ENCODE measurements around the gene DLGAP4. TPM values are rescaled to one million over a fixed set of nuclear protein-coding genes. Genes with fewer than 3 reads are reported as not detected.

Gene DLGAP4
- total and polyA plus RNA-seq, 2 of the 8 experiments (the other 6 are each of a cell fraction or from before 2014, with no cell fraction given): 41.2 to 57.2 TPM

GRCh38 chr20:36569847-36570429 lies 263.8 kb downstream of the DLGAP4 start:
- peak overlapping the region; percentile 18 for H2BK120ac ChIP-seq (replicated peaks; ENCODE audit: low read depth, low read length)
- peaks cover 3 to 26% of the 10 kb centered on the region in 2 experiments; a peak in 2 of 4 replicates for H3K79me2 ChIP-seq (ENCODE audit: control insufficient read depth in 1 of 2, insufficient read depth in 2 of 2, low read length in 2 of 2)
- H3K4ac ChIP-seq (replicated peaks; ENCODE audit: insufficient read length, low read depth, low read length): no peak overlapping the region
- no peaks in the 10 kb centered on the region for H3K27me3 ChIP-seq (replicated peaks in 1 of 4; ENCODE audit: control insufficient read depth in 3 of 4, extremely low read depth in 1 of 4, insufficient read depth in 3 of 4, low read length in 3 of 4)
- TF ChIP-seq SIN3A (conservative IDR thresholded peaks at IDR 0.05 in 1 of 2, IDR thresholded peaks at IDR 0.05 in 1 of 2; ENCODE audit: low read depth in 1 of 2, low read length in 2 of 2): no peak
- no peak for TF ChIP-seq SP4 (IDR thresholded peaks at IDR 0.05; ENCODE audit: low read length)
- TF ChIP-seq RBBP5 (IDR thresholded peaks at IDR 0.05; ENCODE audit: borderline replicate concordance, low read depth, low read length): no peak
- H3K18ac ChIP-seq (ENCODE audit: extremely low read depth, low read length): peak overlapping the region; percentile 55
- ChIA-PET POLR2A (ENCODE audit: partially characterized antibody) (interaction anchor here (1.6 to 17.6 kb wide), 3 partner anchors 10 to 28 kb away, joined by 5 to 388 read pairs (median 21); partner anchors contain the start of gene RAB5IF), CTCF (ENCODE audit: partially characterized antibody) (interaction anchor here (0.9 to 18.0 kb wide), 5 partner anchors 10 to 104 kb away, joined by 4 to 202 read pairs (median 19); no protein-coding TSS in a partner anchor)
- H2BK5ac ChIP-seq (ENCODE audit: low read depth, low read length): peak overlapping the region; percentile 19; the same call in 1 of the 2 replicates
- H2BK12ac ChIP-seq (ENCODE audit: low read depth, low read length): peak overlapping the region; percentile 64; the same call in 1 of the 2 replicates
- H3K4me2 ChIP-seq (ENCODE audit: insufficient read depth in 1 of 2, low read depth in 2 of 2, low read length in 2 of 2): peak overlapping the region in 1 of 2 experiments; percentile 42; a peak in 1 of 4 replicates
- peaks cover 0 to 4% of the 10 kb centered on the region in 2 experiments; a peak in 1 of 4 replicates for H3K9me3 ChIP-seq (ENCODE audit: insufficient read depth in 2 of 2, low read depth in 1 of 2, low read length in 1 of 2)
- H2BK15ac ChIP-seq (ENCODE audit: low read length): peak overlapping the region; percentile 62; the same call in 1 of the 2 replicates
- no peak overlapping the region for H2AFZ ChIP-seq (ENCODE audit: low read length)
- peak overlapping the region; percentile 10; the same call in 1 of the 2 replicates for H2AK5ac ChIP-seq (ENCODE audit: low read depth, low read length)
- peaks cover 2% of the 10 kb centered on the region for H3K79me1 ChIP-seq (ENCODE audit: low read depth, low read length)
- H3K4me3 ChIP-seq (ENCODE audit: extremely low read depth in 1 of 4, insufficient read depth in 2 of 4, low read depth in 3 of 4, low read length in 4 of 4): no peak overlapping the region
- WGBS, 2 experiments (ENCODE audit: extremely low coverage in 1 of 2, insufficient coverage in 1 of 2, insufficient read length in 1 of 2, insufficient replicate concordance in 2 of 2, low coverage in 1 of 2, low lambda C conversion rate in 2 of 2, missing lambda C conversion rate in 1 of 2): 89% methylated on average over 6 of the region's 7 CpGs; no CpG with 5 or more reads in 1 of the 2 experiments
- FAIRE-seq: no peak
- no peak overlapping the region for H4K8ac ChIP-seq (ENCODE audit: extremely low read depth, insufficient read depth, low read length)
- peaks cover 12 to 22% (median 14%) of the 10 kb centered on the region in 4 experiments for H3K4me1 ChIP-seq (replicated peaks in 1 of 4; ENCODE audit: control insufficient read depth in 3 of 4, insufficient read depth in 4 of 4, low read length in 3 of 4)
- DNase-seq (ENCODE audit: low read depth in 1 of 2, low spot score in 2 of 2): no peak
- H3K14ac ChIP-seq (ENCODE audit: insufficient read length): no peak overlapping the region
- no peak overlapping the region for H3K56ac ChIP-seq (replicated peaks; ENCODE audit: insufficient read length, low read depth, low read length)
- no peak overlapping the region for H3K9ac ChIP-seq (replicated peaks in 1 of 4; ENCODE audit: extremely low read depth in 1 of 4, low read depth in 3 of 4, low read length in 3 of 4)
- H2BK20ac ChIP-seq (ENCODE audit: low read length): peak overlapping the region; percentile 69; the same call in 1 of the 2 replicates
- no peak overlapping the region for H3K23ac ChIP-seq (ENCODE audit: insufficient read length)
- peaks cover 0 to 2% of the 10 kb centered on the region in 2 experiments for H4K20me1 ChIP-seq (replicated peaks in 1 of 2; ENCODE audit: control insufficient read depth in 1 of 2, insufficient read depth in 2 of 2, low read length in 2 of 2)
- H3K27ac ChIP-seq (ENCODE audit: low read depth, low read length): no peak overlapping the region
- H4K5ac ChIP-seq (ENCODE audit: insufficient read length, low read depth, low read length): no peak overlapping the region
- H3K36me3 ChIP-seq (ENCODE audit: control insufficient read depth in 2 of 4, insufficient read depth in 4 of 4, low read length in 3 of 4): no peaks in the 10 kb centered on the region; a peak in 2 of 8 replicates
- H4K91ac ChIP-seq (replicated peaks; ENCODE audit: insufficient read length, low read length): peak overlapping the region; percentile 48
- peaks cover 11% of the 10 kb centered on the region for H3K23me2 ChIP-seq (ENCODE audit: low read depth, low read length)

Data from H1 (cell line).